HG03280 (cell line): Measurements from ENCODE around the gene NEDD4.
"Not testable (repeated sequence)": the region's sequence is repeated elsewhere in the genome, so short reads cannot be mapped to it uniquely, and the experiment has no call there.

Experiments used
- ATAC-seq: cut with Tn5 transposase; IDR thresholded peaks from one replicate; pipeline ENCODE4 v1.9.1; 2021; ENCODE audit warnings: mild to moderate bottlenecking, moderate library complexity; ENCODE audit not compliant: unreplicated experiment

The NEDD4 gene

DNA sequence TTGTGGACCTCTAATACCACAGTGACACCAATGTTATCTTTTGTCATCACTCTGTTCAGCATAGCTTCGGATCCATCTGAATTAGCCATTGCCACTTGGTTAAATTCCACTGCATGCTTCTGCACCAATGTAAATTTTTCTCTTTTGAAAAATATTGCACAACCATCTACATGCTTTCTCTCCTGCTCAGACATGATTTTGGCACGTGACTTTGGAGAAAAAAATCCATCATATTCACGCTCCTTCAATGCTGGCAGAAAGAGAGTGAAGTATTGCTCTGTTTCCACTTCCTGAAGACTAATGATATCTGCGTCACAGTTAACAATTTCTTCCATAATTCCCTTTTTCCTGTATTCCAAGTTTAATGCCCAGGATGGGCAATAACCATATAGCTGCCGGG lies 13.0 kb upstream of the NEDD4 start:
- not testable (repeated sequence) for ATAC-seq

GRCh38 chr15:56004281-56004680 lies 10.9 kb upstream of the NEDD4 start:
- ATAC-seq: not testable (repeated sequence)

- ATAC-seq: not testable (repeated sequence)
Measured at GRCh38 chr15:56003777-56004176, 10.4 kb upstream of the NEDD4 start.

DNA sequence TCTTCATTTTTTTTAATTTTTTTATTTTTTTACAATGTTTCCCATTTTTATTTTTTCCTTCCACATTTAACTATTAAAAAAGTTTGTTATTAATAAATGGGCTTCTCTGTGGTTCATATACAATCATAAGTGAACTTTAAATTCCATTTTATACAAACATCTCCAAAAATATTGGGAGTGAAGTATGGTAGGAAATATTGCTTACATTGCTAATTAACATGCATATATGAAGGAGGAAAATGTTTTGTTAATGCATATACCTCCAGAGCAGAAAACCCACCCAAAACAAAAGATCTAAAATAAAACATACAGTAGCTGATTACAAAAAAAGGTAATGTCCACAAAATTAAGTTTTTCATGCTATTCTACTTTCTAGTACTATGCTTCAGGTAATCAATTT lies 9.9 kb upstream of the NEDD4 start:
- not testable (repeated sequence) for ATAC-seq

DNA sequence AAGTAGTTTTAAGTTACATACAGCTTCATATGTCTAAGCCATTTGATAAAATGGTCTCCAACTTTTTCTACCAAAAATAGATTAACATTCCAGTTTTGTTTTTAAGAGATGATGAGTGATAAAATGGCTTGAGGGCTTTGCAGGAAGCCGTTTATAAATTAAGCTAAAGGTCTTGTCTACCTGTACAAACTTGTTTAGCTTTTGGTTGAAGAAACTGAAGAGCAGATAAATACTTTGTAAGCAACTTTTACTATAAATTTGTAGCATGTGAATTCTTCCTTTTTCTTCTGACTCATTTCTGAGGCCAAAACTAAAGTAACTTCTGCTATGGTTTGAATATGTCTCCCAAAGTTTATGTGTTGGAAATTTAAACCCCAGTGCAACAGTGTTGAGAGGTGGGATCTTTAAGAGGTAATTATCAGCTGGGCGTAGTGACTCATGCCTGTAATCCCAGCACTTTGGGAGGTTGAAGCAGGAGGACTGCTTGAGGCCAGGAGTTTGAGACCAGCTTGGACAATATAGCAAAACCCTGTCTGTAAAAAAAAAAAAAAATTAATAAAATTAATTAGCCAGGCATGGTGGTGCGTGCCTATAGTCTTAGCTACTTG lies 8.2 kb upstream of the NEDD4 start:
- no peak for ATAC-seq

DNA sequence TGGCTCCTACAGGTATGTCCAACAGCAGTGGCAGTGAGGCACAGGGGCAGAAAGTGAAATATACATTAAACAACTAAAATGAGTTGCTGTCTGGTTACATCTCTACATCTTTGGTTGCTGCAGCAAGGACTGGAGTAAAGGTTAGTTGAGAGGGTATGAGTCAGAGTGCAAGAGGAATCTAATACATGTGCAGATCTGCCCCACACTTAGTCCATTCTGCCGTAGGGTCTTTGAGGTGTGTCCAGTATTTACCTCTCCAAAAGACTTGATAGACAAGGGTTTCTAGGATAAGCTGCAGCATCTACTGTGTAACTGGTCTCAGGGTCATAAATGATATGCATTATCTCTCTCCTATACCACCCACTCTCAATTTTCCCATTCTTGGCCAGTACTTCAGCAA lies 6.2 kb upstream of the NEDD4 start:
- ATAC-seq: no peak

DNA sequence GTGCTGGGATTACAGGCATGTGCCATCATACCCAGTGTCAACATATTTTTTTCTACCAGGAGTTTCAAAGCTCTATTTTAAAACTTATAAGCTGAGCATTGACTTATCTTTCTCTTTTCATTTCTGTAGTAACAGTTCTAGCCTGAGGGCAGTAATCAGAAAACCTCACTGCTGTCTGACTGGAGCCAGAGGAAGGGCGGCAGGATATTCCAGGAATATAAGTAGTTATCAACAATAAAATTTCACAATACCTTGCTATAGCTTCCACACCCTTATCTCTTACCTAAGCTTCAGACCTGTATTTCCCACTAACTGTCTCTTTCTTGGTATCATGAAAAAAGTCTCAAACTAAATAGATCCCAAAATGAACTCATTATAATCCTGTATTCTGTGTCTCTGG lies 5.1 kb upstream of the NEDD4 start:
- no peak for ATAC-seq

- ATAC-seq: peak; percentile 19
Measured at GRCh38 chr15:55993804-55994560, 570 bp upstream of the NEDD4 start.

GRCh38 chr15:55992769-55993110 lies 672 bp downstream of the NEDD4 start:
- no peak for ATAC-seq

GRCh38 chr15:55991802-55992768 lies 1.3 kb downstream of the NEDD4 start:
- ATAC-seq: no peak

DNA sequence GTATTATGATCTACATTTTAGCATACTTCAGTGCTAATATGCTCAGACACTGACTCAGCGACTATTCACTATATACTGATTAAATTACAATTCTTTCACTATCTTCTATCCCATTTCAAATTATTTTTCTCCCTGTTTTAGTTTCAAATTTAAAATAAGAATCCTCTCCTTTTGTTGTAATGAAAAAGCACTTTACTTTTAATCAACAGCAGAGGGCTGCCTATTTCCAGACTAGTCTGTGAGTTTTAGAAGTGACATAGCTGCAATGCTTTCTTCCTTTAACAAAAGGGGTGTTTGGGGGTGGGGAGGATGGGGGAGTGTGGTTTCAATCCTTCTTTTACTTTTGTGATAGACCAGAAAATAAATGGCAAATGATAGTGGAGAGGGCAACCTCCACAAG lies 2.4 kb downstream of the NEDD4 start:
- ATAC-seq: no peak

- ATAC-seq: no peak
Measured at GRCh38 chr15:55990516-55990915, 2.9 kb downstream of the NEDD4 start.

DNA sequence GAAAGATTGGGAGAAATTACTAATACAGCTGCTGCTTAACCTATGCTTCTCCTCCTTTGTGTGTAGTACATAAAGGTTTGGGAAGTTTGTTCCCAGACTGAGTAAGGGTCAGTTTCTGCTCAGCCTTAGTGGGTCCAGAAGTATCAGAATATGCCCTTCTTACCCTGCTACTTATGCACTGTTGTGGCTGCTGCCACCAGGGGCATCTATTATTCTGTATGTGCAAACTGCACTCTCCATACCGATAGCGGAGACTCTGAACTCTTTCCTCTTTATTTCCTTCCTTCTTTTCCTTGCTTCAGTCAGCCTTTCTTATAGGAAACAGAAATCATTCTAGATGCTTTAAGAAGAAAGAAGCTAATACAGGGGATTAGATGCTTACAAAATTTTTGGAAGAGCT lies 4.0 kb downstream of the NEDD4 start:
- no peak for ATAC-seq

DNA sequence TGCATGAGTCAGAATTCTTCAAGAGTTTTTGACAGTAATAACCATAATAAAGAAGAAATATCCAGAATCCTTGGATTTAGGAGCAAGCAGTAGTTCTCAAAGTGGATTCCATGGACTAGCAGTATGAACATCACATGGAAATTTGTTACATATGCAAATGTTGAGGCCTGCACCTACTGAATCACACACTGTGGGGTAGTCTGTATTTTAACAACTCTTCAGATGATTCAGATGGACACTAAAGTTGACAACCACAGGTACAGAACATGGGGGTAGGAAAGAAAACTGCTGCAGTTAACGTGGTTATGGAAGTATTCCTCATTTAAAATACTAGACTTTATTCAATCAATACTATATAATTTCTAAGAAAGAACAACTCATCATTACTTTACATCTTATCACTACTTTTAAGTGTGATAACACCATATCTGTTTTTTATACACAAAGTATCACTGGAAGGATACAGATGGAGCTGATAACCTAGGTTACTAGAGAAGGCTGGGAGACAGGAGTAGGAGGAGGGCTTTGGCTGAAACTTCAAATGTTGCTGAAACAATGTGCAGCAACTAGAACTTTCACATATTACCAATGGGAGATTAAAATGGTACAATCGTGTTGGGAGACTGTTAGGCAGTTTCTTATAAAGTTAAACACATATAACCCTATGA lies 11.7 kb downstream of the NEDD4 start:
- ATAC-seq: no peak

GRCh38 chr15:55980511-55980910 lies 12.9 kb downstream of the NEDD4 start:
- no peak for ATAC-seq

DNA sequence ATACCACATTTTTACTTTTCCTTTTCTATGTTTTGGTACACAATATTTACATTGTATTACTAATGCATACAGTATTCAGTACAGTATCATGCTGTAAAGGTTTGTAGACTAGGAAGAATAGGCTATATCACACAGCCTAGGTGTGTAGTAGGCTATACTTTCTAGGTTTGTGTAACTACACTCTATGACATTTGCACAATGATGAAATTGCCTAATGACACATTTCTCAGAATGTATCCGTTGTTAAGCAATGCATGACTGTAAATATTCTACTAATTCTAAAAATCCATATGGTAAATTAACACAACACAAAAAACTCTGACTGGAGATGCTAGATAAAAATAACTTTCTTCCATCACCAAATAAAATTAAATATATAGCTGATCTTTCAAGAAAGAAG lies 16.2 kb downstream of the NEDD4 start:
- ATAC-seq: no peak

GRCh38 chr15:55970286-55970685 lies 23.1 kb downstream of the NEDD4 start:
- ATAC-seq: no peak

DNA sequence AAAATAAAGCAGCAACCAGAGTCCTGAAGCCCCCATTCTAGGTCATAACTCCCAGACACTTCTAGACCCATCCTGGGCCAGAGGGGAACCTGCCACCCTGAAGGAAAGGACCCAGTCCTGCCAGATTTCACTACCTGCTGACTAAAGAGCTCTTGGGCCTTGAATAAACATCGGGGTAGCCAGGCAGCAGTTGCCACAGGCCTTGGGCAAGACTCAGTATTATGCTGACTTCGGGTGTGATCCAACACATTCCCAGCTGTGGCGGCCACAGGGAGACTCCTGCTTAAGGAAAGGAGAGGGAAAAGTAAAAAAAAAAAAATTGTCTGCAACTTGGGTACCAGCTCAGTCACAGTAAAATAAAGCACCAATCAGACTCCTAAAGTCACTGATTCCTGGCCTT lies 23.8 kb downstream of the NEDD4 start:
- no peak for ATAC-seq

GRCh38 chr15:55968923-55969322 lies 24.5 kb downstream of the NEDD4 start:
- ATAC-seq: no peak

DNA sequence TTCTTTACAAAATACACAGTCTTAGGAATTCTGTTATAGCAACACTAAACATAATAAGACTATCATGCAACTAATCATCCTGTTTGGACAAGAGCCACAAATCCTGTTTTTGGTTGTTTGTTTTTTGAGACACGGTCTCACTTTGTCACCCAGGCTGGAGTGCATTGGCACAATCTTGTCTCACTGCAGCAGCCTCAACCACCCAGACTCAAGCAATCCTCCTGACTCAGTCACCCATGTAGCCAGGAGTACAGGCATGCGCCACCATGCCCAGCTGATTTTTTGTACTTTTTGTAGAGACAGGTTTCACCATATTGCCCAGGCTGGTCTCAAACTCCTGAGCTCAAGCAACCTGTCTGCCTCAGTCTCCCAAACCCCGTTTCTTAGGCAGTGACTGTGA lies 28.3 kb downstream of the NEDD4 start:
- ATAC-seq: no peak

DNA sequence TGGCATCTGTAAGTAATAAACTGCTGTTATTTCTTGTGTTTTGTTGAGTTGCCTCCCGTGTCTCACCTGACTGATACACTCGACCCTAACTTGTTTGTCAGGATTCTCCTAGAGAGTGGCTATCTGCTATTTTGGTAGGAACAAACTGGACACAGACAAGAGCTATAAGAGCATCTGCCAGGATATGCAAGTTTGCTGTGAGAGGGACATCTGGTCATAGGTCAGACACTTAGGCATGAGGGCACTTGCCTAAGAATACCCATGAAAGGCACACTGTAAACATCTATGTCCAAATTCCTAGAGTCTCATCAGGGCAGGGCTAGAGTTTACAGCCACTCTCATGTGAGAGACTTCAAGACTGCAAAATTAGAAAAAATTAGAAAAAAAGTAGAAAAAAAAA lies 32.5 kb downstream of the NEDD4 start:
- no peak for ATAC-seq
